ENCODE measurements around the gene PM20D2.

The PM20D2 gene

DNA sequence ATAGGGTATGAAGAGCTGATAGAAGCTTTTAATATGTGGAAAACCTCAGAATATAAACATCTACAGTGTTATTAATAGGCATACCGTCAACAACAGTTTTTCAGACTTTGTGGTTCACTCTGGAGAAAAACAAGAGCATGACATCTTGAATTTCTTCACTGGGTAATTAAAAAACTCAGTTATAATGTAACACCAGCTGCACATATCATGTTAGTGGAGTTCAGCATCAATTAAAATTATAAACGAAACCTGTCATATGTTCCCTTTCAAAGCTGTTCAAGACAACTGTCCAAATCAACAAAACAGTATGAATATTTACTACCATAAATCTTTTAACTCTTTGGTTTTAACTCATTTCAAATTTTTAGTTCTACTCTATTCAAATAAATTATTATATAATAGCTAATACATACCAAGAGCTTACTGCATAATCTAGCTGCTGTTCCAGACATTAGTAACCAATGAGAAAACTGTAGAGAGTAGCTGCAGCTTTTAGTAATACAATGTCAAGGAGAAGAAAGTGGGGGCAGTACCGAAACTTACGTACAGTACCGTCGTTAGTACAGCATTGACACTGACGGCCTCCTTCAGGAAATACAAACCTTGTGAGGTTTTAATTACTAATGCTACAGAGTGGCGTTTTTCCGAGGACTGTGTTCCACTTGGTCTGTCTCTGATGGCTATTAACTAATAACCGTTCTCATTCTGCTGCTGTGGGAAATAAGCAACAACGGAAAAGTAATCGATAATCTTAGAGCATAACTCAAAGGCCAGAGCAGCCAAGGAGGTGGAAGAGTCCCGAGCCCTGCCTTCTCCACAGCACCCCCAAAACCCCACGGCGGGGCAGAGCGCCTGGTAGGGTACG is 532 bp upstream of the PM20D2 start:
- DNase-seq = no peak

DNA sequence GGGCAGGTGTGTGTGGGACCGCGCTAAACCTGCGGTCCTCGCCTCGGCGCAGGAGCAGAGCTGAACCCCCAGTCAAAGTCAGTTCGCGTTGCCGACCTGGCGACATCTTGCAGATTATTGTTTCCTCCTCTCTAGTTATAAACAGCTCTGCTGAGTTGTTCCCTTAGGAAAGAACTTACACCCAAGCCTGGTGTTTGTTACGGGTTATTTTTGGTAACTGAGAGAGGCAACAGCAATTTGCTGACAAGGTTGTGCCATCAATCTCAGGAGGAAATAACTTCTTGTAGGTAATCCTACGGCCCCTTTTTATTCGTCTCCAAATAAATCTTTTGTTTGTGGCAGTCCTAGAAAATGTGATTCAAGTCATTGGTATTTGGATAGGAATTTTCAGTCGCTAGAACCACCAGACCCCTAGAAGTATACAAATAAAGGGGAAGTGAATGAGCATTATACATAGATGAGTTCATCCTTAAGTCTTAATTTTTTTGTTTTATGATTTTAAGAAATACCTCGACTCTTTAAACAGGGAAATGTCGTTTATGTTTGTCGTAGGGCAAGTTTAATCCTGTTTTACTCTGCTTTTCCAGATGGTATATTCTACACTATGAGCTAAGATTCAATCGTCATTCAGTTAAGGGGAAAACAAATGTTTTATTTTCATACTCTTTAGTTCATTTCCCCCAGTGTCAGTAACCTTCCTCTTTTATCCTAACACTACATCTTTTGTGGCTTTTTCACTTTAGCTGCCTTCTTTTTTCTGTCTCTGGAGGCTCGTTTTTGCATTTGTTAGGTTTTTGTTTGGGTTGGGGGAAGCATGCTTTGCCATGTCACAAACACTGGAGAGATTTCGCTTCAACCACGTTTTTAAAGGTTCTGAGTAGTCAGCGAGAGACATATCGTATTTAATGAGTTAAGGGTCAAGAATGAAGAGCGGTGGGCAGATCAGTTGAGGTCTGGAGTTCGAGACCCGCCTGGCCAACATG is 1.2 kb downstream of the PM20D2 start:
- DNase-seq = no peak

DNA sequence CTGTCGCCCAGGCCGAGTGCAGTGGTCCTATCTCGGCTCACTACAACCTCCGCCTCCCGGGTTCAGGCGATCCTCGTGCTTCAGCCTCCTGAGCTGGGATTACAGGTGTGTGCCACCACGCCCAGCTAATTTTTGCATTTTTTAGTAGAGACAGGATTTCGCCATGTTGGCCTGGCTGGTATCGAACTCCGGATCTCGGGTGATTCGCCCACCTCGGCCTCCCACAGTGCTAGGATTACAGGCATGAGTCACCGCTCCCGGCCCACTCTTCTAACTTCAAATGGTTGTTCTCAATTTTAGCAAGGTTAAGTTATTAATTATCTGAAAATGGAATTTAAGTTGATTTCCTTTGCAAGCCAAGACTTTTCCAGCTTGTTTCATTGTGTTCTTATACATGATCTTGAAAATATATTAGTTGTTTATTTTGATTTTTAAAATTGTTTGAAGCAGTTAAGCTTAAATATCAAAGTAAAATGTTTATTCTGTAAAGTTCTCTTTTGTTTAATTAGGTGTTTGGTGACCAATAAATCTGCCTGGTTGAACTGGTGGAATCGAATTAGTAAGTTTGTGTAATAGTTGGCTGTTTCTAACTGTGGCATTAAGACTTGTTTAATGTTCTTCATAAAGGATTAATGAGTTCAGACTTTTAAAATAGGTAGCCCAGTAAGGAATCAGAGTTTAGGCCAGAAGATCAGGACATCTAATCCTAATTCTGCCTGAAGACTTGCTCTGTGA is 2.3 kb downstream of the PM20D2 start:
- no peak for DNase-seq

DNA sequence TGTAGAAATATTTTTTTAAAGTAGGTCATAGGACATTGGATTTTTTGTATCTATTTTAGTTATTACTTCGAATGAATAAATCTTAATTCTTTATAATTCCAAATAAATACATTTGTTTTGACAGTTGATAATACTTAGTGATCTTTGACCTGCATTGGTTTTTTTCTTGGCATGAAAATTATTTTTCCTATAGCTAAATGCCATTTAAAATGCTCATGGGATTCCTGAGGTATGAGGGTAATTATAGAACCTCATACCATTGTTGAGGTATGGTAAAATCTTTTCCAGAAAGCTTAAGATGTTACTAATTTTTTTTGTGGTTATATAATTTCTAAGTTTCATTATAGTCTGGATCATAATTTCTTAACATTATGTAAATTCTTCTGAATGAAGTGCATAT is 8.3 kb downstream of the PM20D2 start:
- no peak for DNase-seq

DNA sequence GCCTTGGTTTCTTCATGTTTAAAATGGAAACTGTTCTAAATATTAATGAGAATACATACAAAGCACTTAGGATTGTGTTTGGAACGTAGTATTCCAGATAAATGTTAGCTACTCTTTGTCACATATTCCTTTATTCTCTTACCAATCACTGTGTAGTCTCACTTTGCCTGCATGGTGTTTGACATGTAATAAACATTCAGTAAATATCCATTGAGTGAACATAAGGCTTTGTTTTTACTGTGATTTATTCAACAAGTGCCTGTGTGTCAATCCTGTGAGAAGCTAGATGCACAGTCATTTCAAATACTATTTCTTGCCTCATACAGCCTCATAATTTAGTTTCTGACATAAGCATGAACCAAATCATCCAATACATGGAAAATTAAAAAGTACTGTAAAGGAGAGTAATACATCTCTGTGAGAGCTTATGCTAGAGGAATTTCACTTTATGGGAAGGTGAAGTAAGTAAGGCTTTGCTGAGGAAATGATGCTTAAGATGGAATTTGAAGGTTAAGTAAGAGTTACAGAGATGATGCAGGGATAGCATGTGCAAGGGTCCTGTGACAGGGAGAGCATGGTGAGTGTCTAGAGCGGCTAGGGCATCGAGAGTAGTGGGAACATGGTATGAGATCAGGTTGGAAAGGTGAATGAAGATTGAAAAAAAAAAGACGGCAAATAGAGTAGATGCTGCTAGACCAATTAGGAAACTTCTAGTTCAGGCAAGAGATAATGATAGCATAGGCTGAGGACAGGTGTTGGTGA is 14.7 kb downstream of the PM20D2 start:
- no peak for DNase-seq

DNA sequence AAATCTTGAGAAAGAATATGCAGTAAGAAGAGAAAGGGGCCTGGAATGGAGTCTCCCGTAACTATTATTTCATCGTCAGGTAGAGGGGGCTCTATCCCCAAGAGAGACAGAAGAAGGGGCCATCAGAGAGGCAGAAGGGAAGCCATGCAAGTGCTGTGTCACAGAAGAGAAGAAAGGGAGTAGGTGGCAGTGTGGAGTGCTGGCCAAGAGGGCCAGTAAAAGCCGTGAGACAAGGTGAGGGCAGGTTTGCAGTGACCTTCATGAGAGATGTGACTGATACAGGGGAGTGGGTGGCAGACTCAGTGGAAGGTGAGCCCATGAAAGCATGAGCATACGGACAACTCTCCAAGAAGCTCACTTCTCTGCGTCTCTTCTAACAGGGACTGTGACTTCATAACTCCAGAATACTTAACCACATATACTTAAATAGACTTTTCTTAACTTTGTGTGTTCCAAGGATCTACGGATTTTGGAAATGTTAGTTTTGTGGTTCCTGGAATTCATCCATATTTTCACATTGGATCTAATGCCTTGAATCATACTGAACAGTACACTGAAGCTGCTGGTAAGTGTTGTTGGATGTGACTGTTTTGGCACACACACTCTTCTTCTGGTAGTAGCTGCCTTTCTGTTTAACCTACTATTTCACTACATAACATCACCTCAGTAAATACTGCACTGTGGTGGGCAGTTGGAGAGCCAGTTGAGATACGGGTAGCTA is 15.6 kb downstream of the PM20D2 start:
- peak; percentile 19 for DNase-seq

DNA sequence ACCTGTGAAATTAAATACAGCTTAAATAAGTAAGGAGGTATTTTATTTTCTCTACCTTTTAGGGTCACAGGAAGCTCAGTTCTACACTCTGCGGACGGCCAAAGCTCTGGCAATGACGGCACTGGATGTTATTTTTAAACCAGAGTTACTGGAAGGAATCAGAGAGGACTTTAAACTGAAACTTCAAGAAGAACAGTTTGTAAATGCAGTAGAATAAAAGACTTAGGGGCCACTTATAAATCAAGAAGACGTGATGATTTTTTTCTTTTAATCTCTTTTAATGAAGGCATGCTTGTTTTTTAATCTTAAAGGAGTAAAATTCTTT is 16.2 kb downstream of the PM20D2 start:
- DNase-seq = peak; percentile 60

DNA sequence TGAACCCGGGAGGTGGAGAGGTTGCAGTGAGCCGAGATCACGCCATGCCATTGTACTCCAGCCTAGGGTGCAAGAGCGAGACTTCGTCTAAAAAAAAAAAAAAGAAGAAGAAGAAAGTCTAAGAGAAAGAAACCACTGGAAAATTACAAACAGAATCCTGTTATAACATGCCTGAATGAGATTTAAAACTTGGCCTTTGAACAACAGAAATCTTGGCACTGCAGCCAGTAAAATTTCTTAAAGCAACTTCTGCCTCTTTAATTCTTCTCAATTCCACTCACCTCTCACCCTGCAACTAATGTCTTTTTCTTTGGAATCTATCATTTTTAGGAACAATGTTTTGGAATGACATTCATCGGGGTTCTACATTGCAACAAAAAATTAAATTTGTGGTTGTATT is 26.3 kb downstream of the PM20D2 start:
- DNase-seq = no peak

DNA sequence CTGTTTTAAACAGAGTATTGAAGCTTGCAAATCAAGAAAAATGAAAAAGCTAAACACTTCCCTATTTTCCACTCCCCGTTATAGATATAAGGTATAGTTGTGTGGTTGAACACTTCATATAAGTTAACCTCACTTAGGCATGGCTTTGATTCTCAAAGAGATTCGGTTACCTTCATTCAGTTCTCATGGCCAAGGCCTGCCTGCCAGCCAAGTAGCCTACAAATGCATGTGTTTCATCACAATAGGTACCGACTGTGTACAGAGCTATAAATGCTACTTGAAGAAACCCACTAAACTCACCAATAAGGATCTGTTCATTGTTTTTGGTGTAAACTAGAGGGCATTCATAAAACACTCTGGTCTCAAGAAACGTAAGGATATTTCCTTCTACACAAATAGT is 27.8 kb downstream of the PM20D2 start:
- DNase-seq = no peak

DNA sequence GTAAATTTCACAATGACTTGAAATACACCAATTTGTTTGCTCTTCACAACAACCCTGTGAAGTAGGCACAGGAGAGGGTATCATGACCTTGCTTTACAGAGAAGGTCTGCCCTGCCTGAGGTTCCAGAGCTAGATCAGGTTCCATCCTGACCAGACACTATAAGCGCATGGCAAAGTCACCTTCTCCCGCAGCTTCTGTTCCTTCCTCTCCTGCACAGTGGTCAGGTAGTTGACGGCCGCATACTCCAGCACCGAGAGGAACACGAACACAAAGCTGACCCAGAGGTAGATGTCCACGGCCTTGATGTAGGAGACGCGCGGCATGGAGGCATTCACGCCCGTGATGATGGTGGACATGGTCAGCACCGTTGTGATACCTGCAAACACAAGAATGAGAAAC is 34.3 kb downstream of the PM20D2 start:
- DNase-seq = no peak

DNA sequence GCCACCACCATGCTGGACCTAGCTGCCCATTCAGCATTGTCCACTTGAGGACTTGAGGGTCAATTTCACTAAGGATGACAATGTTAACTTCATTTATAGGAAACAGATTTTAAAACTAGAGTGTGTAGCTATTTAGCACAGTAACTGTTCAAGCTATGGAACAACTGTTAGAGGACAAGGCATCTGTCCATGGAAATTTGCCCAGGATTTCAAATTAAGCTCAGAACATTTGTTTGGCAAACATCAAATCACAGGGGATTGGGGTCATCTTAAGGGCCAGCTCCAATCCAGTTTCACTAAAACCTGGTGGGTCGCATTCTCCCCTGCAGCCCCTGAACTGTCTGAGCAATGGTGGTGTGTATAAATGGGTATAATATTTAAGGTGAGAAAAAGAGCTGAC is 35.1 kb downstream of the PM20D2 start:
- DNase-seq = no peak

DNA sequence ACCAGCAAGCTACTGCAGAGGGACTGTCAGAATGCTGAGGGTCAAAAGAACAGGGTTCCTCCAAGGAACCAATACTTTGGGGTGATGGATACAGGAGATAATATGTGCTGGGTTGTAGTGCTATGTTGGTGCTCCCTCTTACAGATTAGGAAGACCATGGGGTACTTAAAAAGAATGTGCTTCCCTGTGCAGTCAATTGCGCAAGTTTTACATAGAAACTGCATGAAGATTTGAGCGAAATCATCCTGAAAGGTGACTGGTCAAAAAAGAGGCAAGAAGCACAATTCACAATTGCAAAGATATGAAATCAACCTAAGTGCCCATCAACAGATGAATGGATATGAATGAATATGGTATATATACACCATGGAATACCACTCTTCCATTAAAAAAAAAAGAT is 37.4 kb downstream of the PM20D2 start:
- DNase-seq = no peak

DNA sequence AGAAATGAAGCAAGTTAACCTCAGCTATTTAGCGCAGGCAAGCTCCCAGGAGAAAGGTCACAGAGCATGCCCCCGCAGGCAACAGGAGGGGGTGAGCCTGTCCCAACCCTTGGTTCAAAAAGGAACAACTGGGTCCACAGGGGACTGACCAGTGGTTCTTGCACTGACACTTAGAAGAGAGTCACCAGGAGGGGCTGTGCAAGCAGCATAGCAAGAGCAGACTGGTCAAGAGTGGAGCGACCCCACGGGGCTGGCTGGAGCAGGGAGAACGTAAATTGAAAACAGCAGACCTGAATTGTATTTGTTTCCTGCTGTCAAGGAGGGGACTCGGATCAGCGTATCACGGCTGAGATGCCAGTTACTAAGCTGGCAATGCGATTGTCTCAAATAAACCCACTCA is 38.5 kb downstream of the PM20D2 start:
- DNase-seq = no peak

DNA sequence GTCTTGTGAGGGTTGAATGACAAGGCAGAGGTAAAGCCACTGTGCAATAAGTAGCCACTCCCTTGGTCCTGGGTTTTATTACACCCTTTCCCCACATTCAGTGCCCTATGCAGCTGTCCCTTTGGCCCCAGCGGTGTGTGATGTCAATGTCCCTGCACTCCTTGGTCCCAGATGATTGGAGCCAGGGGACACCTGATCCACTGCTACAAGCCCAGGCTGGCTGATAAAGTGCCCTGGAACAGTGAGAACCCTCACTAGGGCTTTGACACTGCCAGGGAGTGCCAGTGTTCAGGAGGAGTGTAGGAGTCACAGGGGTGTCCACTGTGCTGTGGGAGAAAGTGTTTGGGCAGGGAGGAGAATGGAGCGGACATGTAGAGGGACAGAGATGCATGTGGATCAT is 40.9 kb downstream of the PM20D2 start:
- DNase-seq = no peak

DNA sequence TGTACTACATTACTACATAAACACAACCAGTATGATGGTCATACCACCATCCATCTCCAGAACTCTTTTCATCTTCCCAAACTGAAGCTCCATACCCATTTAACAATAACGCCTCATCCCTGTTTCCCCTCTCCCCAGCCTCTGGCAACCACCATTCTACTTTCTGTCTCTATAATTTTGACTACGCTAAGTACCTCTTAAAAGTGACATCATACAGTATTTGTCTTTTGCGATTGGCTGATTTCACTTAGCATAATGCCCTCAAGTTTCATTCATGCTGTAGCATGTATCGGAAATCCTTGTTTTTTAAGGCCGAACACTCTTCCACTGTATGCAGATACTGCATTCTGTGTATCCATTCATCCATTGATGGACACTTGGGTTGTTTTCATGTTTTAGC is 41.6 kb downstream of the PM20D2 start:
- DNase-seq = no peak

DNA sequence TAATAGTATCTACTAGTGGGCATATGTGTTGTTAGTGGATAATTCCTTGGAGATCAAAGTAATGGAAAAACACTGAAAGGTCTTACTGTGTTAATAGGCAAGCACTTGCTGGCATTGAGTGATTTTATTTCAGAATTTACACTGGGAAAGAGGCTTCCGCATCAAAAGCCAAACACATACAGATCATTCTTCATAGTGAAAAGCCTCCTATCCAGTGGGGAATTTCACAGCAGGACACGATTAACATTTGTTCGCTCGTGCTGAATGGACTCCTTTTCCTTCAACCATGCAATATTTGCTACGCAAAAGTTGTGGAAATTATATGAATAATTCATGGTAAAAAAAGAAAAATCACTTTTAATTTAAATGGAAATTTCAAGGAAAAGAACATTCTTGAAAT is 44.9 kb downstream of the PM20D2 start:
- DNase-seq = no peak

DNA sequence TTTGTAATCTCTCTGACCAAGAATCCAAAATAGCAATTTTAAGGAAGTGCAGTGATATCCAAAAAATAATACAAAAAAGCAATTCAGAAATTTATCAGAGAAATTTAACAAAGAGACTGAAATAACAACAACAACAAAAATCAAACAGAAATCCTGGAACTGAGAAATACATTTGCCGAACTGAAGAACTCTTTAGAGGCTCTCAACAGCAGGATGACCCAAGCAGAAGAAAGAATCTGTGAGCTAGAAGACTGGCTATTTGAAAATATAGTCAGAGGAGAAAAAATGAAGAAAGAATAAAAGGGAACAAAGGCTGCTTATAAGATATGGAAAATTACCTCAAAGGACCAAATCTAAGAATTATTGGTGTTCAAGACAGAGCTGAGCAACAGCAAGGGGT is 48.7 kb downstream of the PM20D2 start:
- no peak for DNase-seq

DNA sequence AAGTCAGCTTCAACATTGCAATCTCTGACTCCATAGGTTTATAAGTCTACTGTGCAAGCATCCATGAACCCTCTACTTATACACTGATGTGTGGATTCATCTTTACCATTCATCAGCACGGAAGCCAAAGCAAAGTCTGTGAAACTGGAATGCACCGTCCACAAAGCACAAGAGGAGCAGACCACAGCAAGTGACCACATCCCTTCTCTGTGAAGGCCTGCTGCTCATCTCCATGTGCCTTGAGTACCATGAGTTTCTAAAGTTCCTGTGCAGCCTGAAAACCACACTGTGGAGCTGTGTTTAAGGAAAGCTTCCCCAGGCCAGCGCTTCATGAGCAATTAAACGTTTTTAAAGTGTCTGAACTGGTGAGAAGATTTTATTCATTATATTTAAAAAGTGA is 51.3 kb downstream of the PM20D2 start:
- DNase-seq = no peak

DNA sequence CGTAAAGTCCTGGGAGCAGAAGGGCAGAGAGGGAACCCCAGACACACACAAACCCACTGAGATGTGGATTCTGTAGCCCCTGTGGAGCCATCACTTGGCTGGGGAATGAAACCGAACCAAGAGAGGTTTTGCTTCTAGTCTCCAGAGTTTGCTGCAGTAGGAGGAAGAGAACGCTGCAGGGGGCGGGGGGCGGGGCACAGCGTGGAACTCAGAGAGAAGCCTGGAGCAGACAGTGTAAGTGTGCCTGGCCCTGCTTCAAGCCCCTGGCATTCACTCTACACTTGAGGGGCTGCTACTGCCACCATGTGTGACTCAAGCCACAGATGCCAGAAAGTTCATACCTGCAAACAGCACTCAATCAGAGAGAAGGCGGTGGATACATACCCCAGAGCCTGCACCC is 52.4 kb downstream of the PM20D2 start:
- DNase-seq = no peak

DNA sequence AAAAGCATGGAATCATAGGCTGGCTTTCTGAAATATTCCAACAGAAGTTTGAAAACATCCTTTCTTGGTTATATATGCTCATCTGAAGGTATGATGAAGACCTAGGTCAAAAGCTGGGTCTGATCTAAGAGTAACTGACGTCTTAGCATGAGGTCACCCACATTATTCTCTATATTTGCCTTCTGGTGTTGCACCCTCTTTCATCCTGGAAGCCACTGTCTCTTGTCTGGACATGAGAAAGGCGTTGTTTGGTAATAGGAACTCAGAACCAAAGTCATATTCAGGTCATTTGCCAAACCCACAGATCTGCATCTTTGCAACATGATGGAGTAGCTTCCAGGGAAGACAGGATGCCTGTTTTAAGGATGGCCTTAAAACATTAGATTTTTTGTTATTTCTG is 53.7 kb downstream of the PM20D2 start:
- no peak for DNase-seq

DNA sequence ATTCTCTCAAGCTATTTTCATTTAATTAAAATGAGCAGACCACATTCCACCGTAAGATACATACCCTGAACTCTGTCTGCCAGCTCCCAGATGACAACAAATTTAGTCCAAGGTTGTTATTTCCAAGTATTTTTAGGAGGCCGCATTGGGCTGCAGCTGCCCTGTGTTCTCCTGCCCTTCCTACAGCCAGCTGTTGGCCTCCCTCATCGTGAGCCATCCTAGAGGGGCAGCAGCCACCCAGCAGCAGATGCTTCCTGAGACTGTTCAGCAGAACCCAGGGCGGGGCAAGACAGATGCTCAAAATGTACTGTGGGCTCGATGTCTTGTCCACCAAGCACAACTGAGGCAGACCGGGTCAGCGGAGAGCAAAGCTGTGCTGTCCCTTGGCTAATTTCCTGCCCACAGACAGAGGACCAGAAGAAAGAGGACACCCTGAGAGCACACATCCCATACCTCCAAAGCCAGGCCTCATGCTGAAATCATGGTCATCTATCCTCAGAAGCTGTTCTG is 54.9 kb downstream of the PM20D2 start:
- DNase-seq = peak; percentile 54

DNA sequence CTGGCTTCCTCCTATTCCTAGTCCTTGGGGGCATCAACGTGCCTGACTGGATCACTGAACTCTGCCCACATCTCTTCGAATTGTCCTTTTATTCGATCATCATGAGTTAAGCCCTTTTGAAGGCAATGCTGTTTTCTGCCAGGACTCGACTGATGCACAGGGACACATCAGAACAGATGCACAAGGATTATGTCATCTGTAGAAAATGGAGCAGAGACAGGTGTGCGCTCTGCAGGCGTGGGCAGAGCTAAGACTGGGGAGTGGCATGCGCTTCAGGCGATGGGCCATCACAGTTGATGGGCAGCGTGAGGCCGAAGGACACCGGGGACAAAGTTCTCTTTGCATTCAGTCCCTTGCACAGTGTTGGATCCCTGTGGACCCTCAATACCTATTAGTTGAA is 58.2 kb downstream of the PM20D2 start:
- DNase-seq = peak; percentile 56

Measured in right hindlimb (tissue), 1 donor.